SK-N-SH (cell line): ENCODE measurements around the gene FIZ1.

Experiments
- CTCF ChIP-seq: fragments of 200-600 bp; sonication (generic); IDR thresholded peaks from 2 replicates; pipeline ENCODE4 v1.6.1; 2017; ENCODE audit warnings: antibody characterized with exemption, mild to moderate bottlenecking, moderate library complexity
- EZH2phosphoT487 ChIP-seq: fragments of 200-600 bp; sonication (generic); IDR thresholded peaks from 2 replicates; pipeline ENCODE4 v1.6.1; 2017; ENCODE audit warnings: low read depth, mixed run types, mild to moderate bottlenecking, antibody characterized with exemption, moderate library complexity, borderline replicate concordance
- MAX ChIP-seq: IDR thresholded peaks from 2 replicates; pipeline ENCODE4 v1.4.0; 2012; ENCODE audit warnings: low read depth
- TCF12 ChIP-seq: IDR thresholded peaks from 2 replicates; pipeline ENCODE4 v1.4.0; 2012
- YY1 ChIP-seq: IDR thresholded peaks from 2 replicates; pipeline ENCODE4 v1.4.0; 2012; ENCODE audit warnings: low read depth, mild to moderate bottlenecking
- TF ChIP-seq, protein P1 (sequence below): fragments of 150-350 bp; IDR thresholded peaks from 2 replicates; pipeline ENCODE4 v1.6.1; 2016; ENCODE audit warnings: mild to moderate bottlenecking, low read depth, low read length

GRCh38 chr19:55598034-55598433 lies 1.3 kb downstream of the FIZ1 start:
- TF ChIP-seq, protein P1, sequence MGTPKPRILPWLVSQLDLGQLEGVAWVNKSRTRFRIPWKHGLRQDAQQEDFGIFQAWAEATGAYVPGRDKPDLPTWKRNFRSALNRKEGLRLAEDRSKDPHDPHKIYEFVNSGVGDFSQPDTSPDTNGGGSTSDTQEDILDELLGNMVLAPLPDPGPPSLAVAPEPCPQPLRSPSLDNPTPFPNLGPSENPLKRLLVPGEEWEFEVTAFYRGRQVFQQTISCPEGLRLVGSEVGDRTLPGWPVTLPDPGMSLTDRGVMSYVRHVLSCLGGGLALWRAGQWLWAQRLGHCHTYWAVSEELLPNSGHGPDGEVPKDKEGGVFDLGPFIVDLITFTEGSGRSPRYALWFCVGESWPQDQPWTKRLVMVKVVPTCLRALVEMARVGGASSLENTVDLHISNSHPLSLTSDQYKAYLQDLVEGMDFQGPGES: no peak
- TF ChIP-seq EZH2phosphoT487: no peak
- no peak for TF ChIP-seq MAX
- TF ChIP-seq YY1: no peak
- no peak for TF ChIP-seq CTCF
- no peak for TF ChIP-seq TCF12
